HepG2 (cell line): ENCODE results near the gene INAFM2. TPM values are rescaled to one million over a fixed set of nuclear protein-coding genes. Genes with fewer than 3 reads are reported as not detected.

Source experiments
- ATAC-seq: fragments of 200-7000 bp; cut with Tn5 transposase; 3 replicates; pipeline ENCODE4 v1.9.1; 2020; ENCODE audit warnings: mild to moderate bottlenecking, moderate library complexity
- BruUV-seq: library from RNA; stranded (reverse); fragments of 400-500 nt; replicated peaks from 2 replicates; lab custom pipeline; 2021; lab: Mats Ljungman, UMichigan
- CTCF ChIA-PET: fragments of 300-600 bp; formaldehyde crosslinking; extraction: SDS; loops from one replicate; lab custom pipeline; 2021; ENCODE audit warnings: low total read pairs, inconsistent platforms, low intra/inter-chr PET ratio; lab: Yijun Ruan, JAX
- POLR2A ChIA-PET: fragments of 350-600 bp; sonication (Branson Sonifier 250); formaldehyde crosslinking; loops from one replicate; lab custom pipeline; 2020; ENCODE audit warnings: antibody characterized with exemption, inconsistent platforms; lab: Yijun Ruan, JAX
- DNase-seq: peaks from one replicate; pipeline ENCODE4 v3.0.0-alpha.2; 2015; ENCODE audit warnings: low spot score
- FAIRE-seq: peaks from 3 replicates; lab custom pipeline; 2011; peaks lifted over from hg19 to GRCh38; lab: Jason Lieb, UNC
- H2AFZ ChIP-seq: one replicate; pipeline ENCODE4 v1.6.1; 2011; ENCODE audit warnings: low read length, inconsistent platforms
- H3K27ac ChIP-seq: fragments of 300-600 bp; 3 replicates; pipeline ENCODE4 v1.8.0; 2011; ENCODE audit warnings: mixed run types, mild to moderate bottlenecking, mixed read lengths, low read length, inconsistent platforms; ENCODE audit not compliant: insufficient read depth; ENCODE audit errors: extremely low read length
- H3K27me3 ChIP-seq, 2 experiments: fragments of 200-600 bp in 1 of 2; 2 replicates in 1 of 2; 3 replicates in 1 of 2; pipeline versions ENCODE4 v1.6.0 to v1.8.0; 2011; ENCODE audit warnings: low read length in 2 of 2, mild to moderate bottlenecking in 2 of 2, moderate library complexity in 2 of 2, inconsistent platforms in 1 of 2; ENCODE audit not compliant: insufficient read depth in 2 of 2, control insufficient read depth in 1 of 2
- H3K36me3 ChIP-seq, 2 experiments: fragments of 200-600 bp in 1 of 2; replicated peaks in 1 of 2; 2 replicates in 1 of 2; 3 replicates in 1 of 2; pipeline versions ENCODE4 v1.5.1 to v1.8.0; 2011; ENCODE audit warnings: low read length in 2 of 2, inconsistent platforms in 1 of 2; ENCODE audit not compliant: insufficient read depth in 2 of 2, control insufficient read depth in 1 of 2
- H3K4me1 ChIP-seq: 2 replicates; pipeline ENCODE4 v1.5.1; 2012; ENCODE audit warnings: low read length, inconsistent platforms; ENCODE audit not compliant: insufficient read depth
- H3K4me2 ChIP-seq: 2 replicates; pipeline ENCODE4 v1.6.0; 2011; ENCODE audit warnings: low read depth, low read length, inconsistent platforms
- H3K4me3 ChIP-seq, 3 experiments: fragments of 200-600 bp in 1 of 3; sonication (generic), shearing (Covaris generic) in 1 of 3; replicated peaks in 1 of 3; 2 replicates each; pipeline ENCODE4 v1.5.1; 2011 to 2016; ENCODE audit warnings: low read length in 3 of 3, inconsistent platforms in 2 of 3, low read depth in 2 of 3, mild to moderate bottlenecking in 2 of 3, control low read depth in 1 of 3, mixed read lengths in 1 of 3; ENCODE audit not compliant: insufficient read depth in 1 of 3
- H3K79me2 ChIP-seq: one replicate; pipeline ENCODE4 v1.6.1; 2011; ENCODE audit warnings: low read length, inconsistent platforms; ENCODE audit not compliant: insufficient read depth
- H3K9ac ChIP-seq: 2 replicates; pipeline ENCODE4 v1.6.0; 2011; ENCODE audit warnings: mild to moderate bottlenecking, low read depth, low read length, inconsistent platforms; ENCODE audit not compliant: insufficient read depth
- H3K9me3 ChIP-seq: 2 replicates; pipeline ENCODE4 v1.5.1; 2012; ENCODE audit warnings: mild to moderate bottlenecking, low read length
- H4K20me1 ChIP-seq: 2 replicates; pipeline ENCODE4 v1.6.0; 2011; ENCODE audit warnings: inconsistent platforms, mild to moderate bottlenecking, low read length, moderate library complexity; ENCODE audit not compliant: insufficient read depth
- ARNT2 ChIP-seq: sonication (generic); formaldehyde crosslinking; IDR thresholded peaks from 2 replicates; pipeline ENCODE4 v1.8.0; 2022; ENCODE audit warnings: mild to moderate bottlenecking, low read depth, missing genetic modification reagents, moderate library complexity
- ATF2 ChIP-seq: sonication (generic); formaldehyde crosslinking; IDR thresholded peaks from 2 replicates; pipeline ENCODE4 v1.4.0; 2020; ENCODE audit warnings: missing genetic modification reagents
- CENPX ChIP-seq: sonication (generic); formaldehyde crosslinking; IDR thresholded peaks from 2 replicates; pipeline ENCODE4 v1.9.0; 2021; ENCODE audit warnings: mild to moderate bottlenecking, missing genetic modification reagents, moderate library complexity
- HOXA3 ChIP-seq: sonication (generic); formaldehyde crosslinking; IDR thresholded peaks from 2 replicates; pipeline ENCODE4 v1.5.0; 2020; ENCODE audit warnings: missing genetic modification reagents
- PCBP2 ChIP-seq: fragments of 200-400 bp; formaldehyde crosslinking; optimal IDR thresholded peaks from 2 replicates; pipeline ENCODE3; 2018; ENCODE audit warnings: low read length, low read depth; ENCODE audit not compliant: poor library complexity, severe bottlenecking
- PLRG1 ChIP-seq: fragments of 450-650 bp; conservative IDR thresholded peaks from 2 replicates; pipeline ENCODE4 v1.6.1; 2016
- SNAPC2 ChIP-seq: sonication (generic); formaldehyde crosslinking; IDR thresholded peaks from 2 replicates; pipeline ENCODE4 v1.8.1; 2022; ENCODE audit warnings: mild to moderate bottlenecking, missing genetic modification reagents
- SUZ12 ChIP-seq: fragments of 150-350 bp; IDR thresholded peaks from 2 replicates; pipeline ENCODE4 v1.6.1; 2014; ENCODE audit warnings: low read depth, low read length
- THYN1 ChIP-seq: sonication (generic); formaldehyde crosslinking; IDR thresholded peaks from 2 replicates; pipeline ENCODE4 v1.8.1; 2023; ENCODE audit warnings: low read depth, mild to moderate bottlenecking, moderate library complexity, missing genetic modification reagents, borderline replicate concordance
- TOPORS ChIP-seq: sonication (generic); formaldehyde crosslinking; IDR thresholded peaks from 2 replicates; pipeline ENCODE4 v1.8.0; 2023; ENCODE audit warnings: mild to moderate bottlenecking, missing genetic modification reagents
- TRIM22 ChIP-seq: fragments of 450-650 bp; IDR thresholded peaks from 2 replicates; pipeline ENCODE4 v1.6.1; 2017
- ZBTB25 ChIP-seq: IDR thresholded peaks from 2 replicates; pipeline ENCODE4 v1.6.1; 2018; ENCODE audit warnings: missing genetic modification reagents
- ZNF10 ChIP-seq: sonication (generic); formaldehyde crosslinking; IDR thresholded peaks from 2 replicates; pipeline ENCODE4 v1.4.0; 2020; ENCODE audit warnings: mild to moderate bottlenecking, low read depth, missing genetic modification reagents, borderline replicate concordance
- ZNF549 ChIP-seq: sonication (generic); formaldehyde crosslinking; IDR thresholded peaks from 2 replicates; pipeline ENCODE4 v1.5.0; 2020; ENCODE audit warnings: missing genetic modification reagents
- ZNF781 ChIP-seq: sonication (generic); formaldehyde crosslinking; IDR thresholded peaks from 2 replicates; pipeline ENCODE4 v1.5.1; 2020; ENCODE audit warnings: borderline replicate concordance, mild to moderate bottlenecking, missing genetic modification reagents; ENCODE audit errors: not compliant biosample characterization
- ZSCAN9 ChIP-seq: IDR thresholded peaks from 2 replicates; pipeline ENCODE4 v1.6.1; 2016; ENCODE audit warnings: borderline replicate concordance
- WGBS: methylation state at CpG from one replicate; pipeline ENCODE4 v1.1.6; 2017; ENCODE audit warnings: low lambda C conversion rate; 5-methylcytosine and 5-hydroxymethylcytosine counted together
- in situ Hi-C: cut with HindIII; loops from 2 replicates; pipeline ENCODE4 v1.10.0; 2017; ENCODE audit warnings: low pct_unique_long_range_greater_than_20kb; ENCODE audit not compliant: extremely low pct_ligation_motif_present
- intact Hi-C: fragments of 100-400 bp; cut with micrococcal nuclease; formaldehyde crosslinking; loops from one replicate; pipeline ENCODE4 v1.10.0; 2022; ENCODE audit not compliant: unreplicated experiment
- polyA plus RNA-seq, 8 experiments: library from polyadenylated mRNA; depleted of rRNA in 3 of 8; stranded (reverse) in 7 of 8; unstranded in 1 of 8; fragments of >200 nt; fragmentation: Illumina TruSeq in 4 of 8; extraction: Trizol in 4 of 8; gene quantifications; 2 replicates each; pipeline versions ENCODE4 v1.2.1 to v1.2.3, GENCODE V29; 2011 to 2016; ENCODE audit warnings: low read depth in 4 of 8, missing spikeins in 1 of 8, mixed read lengths in 1 of 8; ENCODE audit not compliant: insufficient read depth in 1 of 8
- total RNA-seq, 5 experiments: library from RNA; depleted of rRNA; stranded (reverse); fragments of >200 nt; fragmentation: Illumina TruSeq; extraction: Trizol; gene quantifications; 2 replicates each; pipeline ENCODE4 v1.2.3, GENCODE V29; 2016; ENCODE audit warnings: low read depth in 1 of 5

INAFM2 gene
- total and polyA plus RNA-seq, 2 of the 13 experiments (the other 11 are each of a cell fraction or from before 2014, with no cell fraction given): 5.5 to 6.5 TPM

GRCh38 chr15:40330368-40330836, 6.9 kb downstream of the INAFM2 start:
- Histone ChIP-seq H3K9ac (no peak overlapping the region), H3K27ac (no peak overlapping the region), H3K79me2 (no peaks in the 10 kb centered on the region), H3K4me1 (peaks cover 21% of the 10 kb centered on the region), H3K4me3 (no peak overlapping the region), H3K4me2 (no peak overlapping the region), H2AFZ (no peak overlapping the region), H3K27me3 (no peaks in the 10 kb centered on the region), H3K9me3 (no peaks in the 10 kb centered on the region), H4K20me1 (no peaks in the 10 kb centered on the region), H3K36me3 (no peaks in the 10 kb centered on the region)
- no peak for ATAC-seq
- in situ Hi-C loops: no loop called here
- ChIA-PET CTCF (no interaction called here), POLR2A (no interaction called here)
- no peak for TF ChIP-seq PCBP2
- TF ChIP-seq ZSCAN9 (CRISPR knock-in tag): no peak
- WGBS: 71% methylated on average over 5 of the region's 5 CpGs
- BruUV-seq: no TSS peak
- DNase-seq: no peak
- intact Hi-C loops: no loop called here
- FAIRE-seq: no peak

DNA sequence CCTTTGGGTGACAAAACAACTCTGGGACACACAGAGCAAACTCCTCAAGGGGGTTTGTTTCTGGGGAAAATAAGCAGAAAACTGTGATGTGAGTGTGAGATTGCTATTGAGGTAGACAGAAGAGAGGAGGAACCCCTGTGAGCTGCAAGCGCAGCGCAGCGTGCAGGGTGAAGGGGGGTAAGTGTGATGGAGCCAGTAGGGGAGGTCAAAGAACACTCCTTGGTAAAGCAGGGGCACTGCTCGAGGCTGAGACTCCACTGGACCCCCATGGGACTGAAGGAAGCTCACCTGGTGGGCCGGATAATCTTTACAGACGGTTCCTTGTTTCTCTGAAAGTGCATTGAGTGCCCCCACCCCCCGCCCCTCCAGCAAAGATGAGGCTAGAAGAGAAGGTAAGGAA, 7.5 kb downstream of the INAFM2 start:
- no peaks in the 10 kb centered on the region for H4K20me1 ChIP-seq
- no peak for DNase-seq
- BruUV-seq: no TSS peak
- 83% methylated on average over 7 of the region's 7 CpGs for WGBS
- H3K79me2 ChIP-seq: no peaks in the 10 kb centered on the region
- H3K27ac ChIP-seq: no peak overlapping the region
- no peaks in the 10 kb centered on the region for H3K36me3 ChIP-seq
- H3K27me3 ChIP-seq: no peaks in the 10 kb centered on the region
- intact Hi-C loops (no loop called here), in situ Hi-C loops (no loop called here)
- no peak overlapping the region for H2AFZ ChIP-seq
- H3K4me1 ChIP-seq: peaks cover 19% of the 10 kb centered on the region
- ChIA-PET POLR2A (interaction anchor here (1.4 to 1.8 kb wide), 2 partner anchors 8 to 9 kb away, joined by 3 to 5 read pairs; partner anchors contain the start of genes CCDC9B and INAFM2), CTCF (no interaction called here)
- ATAC-seq: no peak
- FAIRE-seq: no peak
- no peak overlapping the region for H3K9ac ChIP-seq
- H3K4me2 ChIP-seq: no peak overlapping the region
- H3K9me3 ChIP-seq: no peaks in the 10 kb centered on the region
- H3K4me3 ChIP-seq: no peak overlapping the region
- TF ChIP-seq ARNT2 (CRISPR knock-in tag): no peak
- TF ChIP-seq PLRG1: no peak
- TF ChIP-seq ATF2 (CRISPR knock-in tag): no peak
- TF ChIP-seq HOXA3 (CRISPR knock-in tag): no peak
- no peak for TF ChIP-seq CENPX (CRISPR knock-in tag)
- no peak for TF ChIP-seq TRIM22
- no peak for TF ChIP-seq TOPORS (CRISPR knock-in tag)
- no peak for TF ChIP-seq THYN1
- TF ChIP-seq ZNF549 (CRISPR knock-in tag): no peak
- TF ChIP-seq SUZ12: no peak
- TF ChIP-seq ZNF10: no peak
- no peak for TF ChIP-seq ZBTB25 (CRISPR knock-in tag)
- no peak for TF ChIP-seq SNAPC2 (CRISPR knock-in tag)
- no peak for TF ChIP-seq ZNF781
